GM12801 (cell line): ENCODE measurements around the gene METTL9.

Source experiments
- TF ChIP-seq, protein P1 (sequence below): IDR thresholded peaks from one replicate; pipeline ENCODE4 v1.5.1; 2011; ENCODE audit warnings: control low read depth; ENCODE audit not compliant: insufficient read length; ENCODE audit errors: extremely low read depth

Gene METTL9

DNA sequence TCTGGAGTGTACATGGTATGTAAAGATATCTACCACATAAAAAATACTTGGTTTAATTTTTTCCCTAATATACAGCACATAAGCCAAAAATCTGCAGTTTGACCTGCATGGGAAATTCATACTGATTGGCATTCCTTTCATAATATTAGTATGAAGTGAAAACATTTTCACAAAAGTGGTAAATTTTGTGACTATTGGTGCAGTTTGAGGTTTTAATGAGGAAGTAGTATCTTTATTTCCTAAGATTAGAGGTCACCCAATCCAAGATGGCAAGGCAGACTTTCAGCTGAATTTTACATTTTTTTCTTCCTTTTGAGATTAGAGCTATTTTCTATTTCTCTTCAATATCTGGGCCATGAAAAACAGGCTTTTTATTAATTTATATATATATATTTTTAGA lies 21.2 kb downstream of the METTL9 start:
- TF ChIP-seq, protein P1, sequence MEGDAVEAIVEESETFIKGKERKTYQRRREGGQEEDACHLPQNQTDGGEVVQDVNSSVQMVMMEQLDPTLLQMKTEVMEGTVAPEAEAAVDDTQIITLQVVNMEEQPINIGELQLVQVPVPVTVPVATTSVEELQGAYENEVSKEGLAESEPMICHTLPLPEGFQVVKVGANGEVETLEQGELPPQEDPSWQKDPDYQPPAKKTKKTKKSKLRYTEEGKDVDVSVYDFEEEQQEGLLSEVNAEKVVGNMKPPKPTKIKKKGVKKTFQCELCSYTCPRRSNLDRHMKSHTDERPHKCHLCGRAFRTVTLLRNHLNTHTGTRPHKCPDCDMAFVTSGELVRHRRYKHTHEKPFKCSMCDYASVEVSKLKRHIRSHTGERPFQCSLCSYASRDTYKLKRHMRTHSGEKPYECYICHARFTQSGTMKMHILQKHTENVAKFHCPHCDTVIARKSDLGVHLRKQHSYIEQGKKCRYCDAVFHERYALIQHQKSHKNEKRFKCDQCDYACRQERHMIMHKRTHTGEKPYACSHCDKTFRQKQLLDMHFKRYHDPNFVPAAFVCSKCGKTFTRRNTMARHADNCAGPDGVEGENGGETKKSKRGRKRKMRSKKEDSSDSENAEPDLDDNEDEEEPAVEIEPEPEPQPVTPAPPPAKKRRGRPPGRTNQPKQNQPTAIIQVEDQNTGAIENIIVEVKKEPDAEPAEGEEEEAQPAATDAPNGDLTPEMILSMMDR: no peak

DNA sequence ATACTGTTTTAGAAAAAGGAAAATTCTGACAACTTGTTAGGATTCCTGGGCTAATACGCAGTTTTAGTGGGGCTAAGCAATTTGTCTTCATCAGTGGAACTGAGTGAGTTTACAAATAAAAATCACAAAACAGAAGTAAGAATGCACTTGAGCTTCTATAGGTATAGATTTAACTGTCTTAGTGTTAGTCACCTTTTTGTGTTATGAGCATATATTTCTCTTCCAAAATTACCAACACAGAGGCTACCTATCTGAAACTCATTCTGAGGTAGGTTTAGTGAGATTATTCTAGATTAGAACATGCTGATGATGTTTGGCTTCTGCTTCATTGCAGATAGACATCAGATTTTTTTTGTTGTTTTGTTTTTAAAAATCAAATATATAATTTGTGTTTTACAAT lies 23.2 kb downstream of the METTL9 start:
- TF ChIP-seq, protein P1: no peak

DNA sequence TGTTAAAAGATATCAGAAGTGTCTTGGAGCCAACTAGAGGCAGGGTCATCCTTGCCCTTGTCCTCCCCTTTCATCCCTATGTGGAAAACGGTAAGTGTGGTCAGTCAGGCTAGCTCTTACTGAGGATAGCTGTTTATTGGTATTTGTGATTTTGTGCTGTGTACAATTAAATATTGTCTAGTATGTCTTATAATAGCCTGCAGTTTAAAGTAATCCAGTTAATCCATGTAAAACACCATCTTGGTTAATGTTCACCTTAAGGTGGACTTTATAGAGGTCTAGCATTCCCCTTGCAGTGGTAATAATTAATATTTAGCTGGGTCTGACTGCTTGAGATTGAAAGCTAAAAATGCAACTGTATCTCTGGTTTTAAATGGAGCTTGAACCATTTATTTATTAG lies 25.6 kb downstream of the METTL9 start:
- TF ChIP-seq, protein P1: no peak

DNA sequence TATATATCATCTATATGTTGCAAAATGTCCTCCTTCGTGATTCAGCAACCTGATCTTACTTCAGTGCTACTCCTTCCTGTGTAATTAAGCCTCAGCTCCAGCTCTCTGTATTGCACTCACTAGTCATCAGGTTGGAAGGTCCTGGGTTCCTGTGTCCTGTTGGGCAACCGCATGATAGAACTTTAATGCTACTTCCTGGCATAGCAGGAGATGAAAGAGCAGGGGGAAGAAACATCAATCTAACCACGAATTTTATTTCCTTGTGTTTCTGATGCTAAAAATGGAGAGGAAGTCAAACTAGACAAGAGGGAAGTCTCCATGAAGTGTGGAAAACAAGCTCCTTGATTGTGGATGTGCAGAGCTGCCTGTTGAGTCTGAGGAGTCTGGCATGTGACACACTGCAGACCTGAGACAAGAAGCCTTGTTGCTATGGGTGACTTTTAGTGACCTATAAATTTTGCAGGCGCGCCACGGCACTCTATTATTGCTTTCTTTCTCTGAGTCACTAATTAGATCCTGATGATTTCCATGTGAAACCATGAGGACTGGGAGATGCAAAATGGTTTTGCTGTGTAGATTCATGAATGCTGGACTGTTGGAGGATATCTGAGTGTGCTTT lies 27.4 kb downstream of the METTL9 start:
- TF ChIP-seq, protein P1: no peak

GRCh38 chr16:21628121-21628726 lies 28.8 kb downstream of the METTL9 start:
- TF ChIP-seq, protein P1: no peak

- TF ChIP-seq, protein P1: no peak
Observed at GRCh38 chr16:21628772-21629171, 29.4 kb downstream of the METTL9 start.

DNA sequence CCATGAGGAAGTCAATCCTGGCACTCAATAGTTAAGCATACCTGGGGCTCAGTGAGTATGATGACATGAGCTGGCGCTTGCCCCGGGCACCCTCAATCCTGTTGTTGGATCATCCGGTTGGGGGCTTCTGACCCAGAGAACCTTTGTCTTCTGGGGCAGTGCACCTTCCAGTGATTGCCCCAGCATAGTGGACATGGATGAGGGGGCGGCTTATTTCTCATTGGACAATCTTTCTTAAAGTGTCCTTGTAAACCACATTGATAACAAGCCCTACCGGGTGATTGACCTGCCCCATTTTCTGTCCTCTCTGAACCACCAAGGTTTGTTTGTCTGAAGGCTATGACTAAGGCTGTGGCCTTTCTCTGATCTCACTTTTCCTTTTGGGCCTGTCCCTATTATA lies 34.8 kb downstream of the METTL9 start:
- TF ChIP-seq, protein P1: no peak
